Measurements from ENCODE around the gene TRAPPC4. TPM values are rescaled to one million over a fixed set of nuclear protein-coding genes. Genes with fewer than 3 reads are reported as not detected.

The TRAPPC4 gene
- polyA plus RNA-seq, 1 of the 3 experiments (the other 2 are of a cell fraction), result 368 TPM

- Histone ChIP-seq H3K9ac (no peak overlapping the region), H3K4me3 (ENCODE audit: low read depth in 2 of 2, low read length in 1 of 2) (no peak overlapping the region), H3K27ac (ENCODE audit: low read depth in 2 of 2, low read length in 1 of 2) (no peak overlapping the region), H3K79me2 (ENCODE audit: insufficient read depth) (peaks cover 27% of the 10 kb centered on the region), H2AFZ (ENCODE audit: low read depth) (no peak overlapping the region), H3K9me3 (no peaks in the 10 kb centered on the region), H3K4me1 (ENCODE audit: control insufficient read depth in 1 of 2, insufficient read depth in 2 of 2, low read depth in 1 of 2, low read length in 1 of 2) (peaks cover 8 to 14% of the 10 kb centered on the region in 2 experiments; a peak in 1 of 4 replicates), H3F3A (replicated peaks; ENCODE audit: insufficient read depth) (no peaks in the 10 kb centered on the region), H3K27me3 (ENCODE audit: insufficient read depth) (no peaks in the 10 kb centered on the region), H3K9me2 (no peaks in the 10 kb centered on the region), H3K36me3 (replicated peaks in 1 of 2; ENCODE audit: control insufficient read depth in 1 of 2, insufficient read depth in 2 of 2, low read length in 1 of 2) (peaks cover 39 to 75% of the 10 kb centered on the region in 2 experiments), H4K20me1 (ENCODE audit: insufficient read depth) (no peaks in the 10 kb centered on the region), H3K4me2 (no peak overlapping the region)
- 97% methylated on average over 20 of the region's 23 CpGs for WGBS (ENCODE audit: low lambda C conversion rate)
- POLR2A ChIA-PET, result interaction anchor here (1.2 kb wide), 1 partner anchor 10 kb away, joined by 4 read pairs; no protein-coding TSS in a partner anchor
- DNase-seq, result no peak
- no peak for TF ChIP-seq GABPA (IDR thresholded peaks at IDR 0.05; ENCODE audit: low read depth)
- TF ChIP-seq JUND (IDR thresholded peaks at IDR 0.05), result no peak
- TF ChIP-seq NRF1 (IDR thresholded peaks at IDR 0.05; ENCODE audit: low read depth, low read length), result no peak
- no peak for TF ChIP-seq FOSL2 (IDR thresholded peaks at IDR 0.05; ENCODE audit: borderline replicate concordance, low read depth)
- no peak for TF ChIP-seq FOXM1 (IDR thresholded peaks at IDR 0.05; ENCODE audit: low read depth)
- no peak for TF ChIP-seq SMC3 (IDR thresholded peaks at IDR 0.05; ENCODE audit: low read depth, low read length)
- no peak for TF ChIP-seq USF2 (IDR thresholded peaks at IDR 0.05; ENCODE audit: borderline replicate concordance, low read depth, low read length)
- no peak for TF ChIP-seq TAF1 (IDR thresholded peaks at IDR 0.05; ENCODE audit: borderline replicate concordance, low read depth, low read length)
- TF ChIP-seq TEAD4 (IDR thresholded peaks at IDR 0.05; ENCODE audit: borderline replicate concordance, insufficient read depth), result no peak
- TF ChIP-seq RCOR1 (IDR thresholded peaks at IDR 0.05; ENCODE audit: low read length), result no peak
- TF ChIP-seq, protein P1, sequence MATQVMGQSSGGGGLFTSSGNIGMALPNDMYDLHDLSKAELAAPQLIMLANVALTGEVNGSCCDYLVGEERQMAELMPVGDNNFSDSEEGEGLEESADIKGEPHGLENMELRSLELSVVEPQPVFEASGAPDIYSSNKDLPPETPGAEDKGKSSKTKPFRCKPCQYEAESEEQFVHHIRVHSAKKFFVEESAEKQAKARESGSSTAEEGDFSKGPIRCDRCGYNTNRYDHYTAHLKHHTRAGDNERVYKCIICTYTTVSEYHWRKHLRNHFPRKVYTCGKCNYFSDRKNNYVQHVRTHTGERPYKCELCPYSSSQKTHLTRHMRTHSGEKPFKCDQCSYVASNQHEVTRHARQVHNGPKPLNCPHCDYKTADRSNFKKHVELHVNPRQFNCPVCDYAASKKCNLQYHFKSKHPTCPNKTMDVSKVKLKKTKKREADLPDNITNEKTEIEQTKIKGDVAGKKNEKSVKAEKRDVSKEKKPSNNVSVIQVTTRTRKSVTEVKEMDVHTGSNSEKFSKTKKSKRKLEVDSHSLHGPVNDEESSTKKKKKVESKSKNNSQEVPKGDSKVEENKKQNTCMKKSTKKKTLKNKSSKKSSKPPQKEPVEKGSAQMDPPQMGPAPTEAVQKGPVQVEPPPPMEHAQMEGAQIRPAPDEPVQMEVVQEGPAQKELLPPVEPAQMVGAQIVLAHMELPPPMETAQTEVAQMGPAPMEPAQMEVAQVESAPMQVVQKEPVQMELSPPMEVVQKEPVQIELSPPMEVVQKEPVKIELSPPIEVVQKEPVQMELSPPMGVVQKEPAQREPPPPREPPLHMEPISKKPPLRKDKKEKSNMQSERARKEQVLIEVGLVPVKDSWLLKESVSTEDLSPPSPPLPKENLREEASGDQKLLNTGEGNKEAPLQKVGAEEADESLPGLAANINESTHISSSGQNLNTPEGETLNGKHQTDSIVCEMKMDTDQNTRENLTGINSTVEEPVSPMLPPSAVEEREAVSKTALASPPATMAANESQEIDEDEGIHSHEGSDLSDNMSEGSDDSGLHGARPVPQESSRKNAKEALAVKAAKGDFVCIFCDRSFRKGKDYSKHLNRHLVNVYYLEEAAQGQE (IDR thresholded peaks at IDR 0.05; ENCODE audit: low read depth, low read length), result no peak
- no peak for TF ChIP-seq PBX3 (IDR thresholded peaks at IDR 0.05)
- no peak for TF ChIP-seq POLR2AphosphoS5 (IDR thresholded peaks at IDR 0.05; ENCODE audit: low read depth, low read length)
- no peak for TF ChIP-seq MEF2A (IDR thresholded peaks at IDR 0.05; ENCODE audit: borderline replicate concordance, low read depth)
- no peak for TF ChIP-seq SIN3A (IDR thresholded peaks at IDR 0.05; ENCODE audit: borderline replicate concordance, low read depth, low read length)
- TF ChIP-seq, protein P2, sequence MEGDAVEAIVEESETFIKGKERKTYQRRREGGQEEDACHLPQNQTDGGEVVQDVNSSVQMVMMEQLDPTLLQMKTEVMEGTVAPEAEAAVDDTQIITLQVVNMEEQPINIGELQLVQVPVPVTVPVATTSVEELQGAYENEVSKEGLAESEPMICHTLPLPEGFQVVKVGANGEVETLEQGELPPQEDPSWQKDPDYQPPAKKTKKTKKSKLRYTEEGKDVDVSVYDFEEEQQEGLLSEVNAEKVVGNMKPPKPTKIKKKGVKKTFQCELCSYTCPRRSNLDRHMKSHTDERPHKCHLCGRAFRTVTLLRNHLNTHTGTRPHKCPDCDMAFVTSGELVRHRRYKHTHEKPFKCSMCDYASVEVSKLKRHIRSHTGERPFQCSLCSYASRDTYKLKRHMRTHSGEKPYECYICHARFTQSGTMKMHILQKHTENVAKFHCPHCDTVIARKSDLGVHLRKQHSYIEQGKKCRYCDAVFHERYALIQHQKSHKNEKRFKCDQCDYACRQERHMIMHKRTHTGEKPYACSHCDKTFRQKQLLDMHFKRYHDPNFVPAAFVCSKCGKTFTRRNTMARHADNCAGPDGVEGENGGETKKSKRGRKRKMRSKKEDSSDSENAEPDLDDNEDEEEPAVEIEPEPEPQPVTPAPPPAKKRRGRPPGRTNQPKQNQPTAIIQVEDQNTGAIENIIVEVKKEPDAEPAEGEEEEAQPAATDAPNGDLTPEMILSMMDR (IDR thresholded peaks at IDR 0.05), result no peak
- no peak for TF ChIP-seq FOXJ3 (CRISPR knock-in tag; IDR thresholded peaks at IDR 0.05)
- TF ChIP-seq, protein P3, sequence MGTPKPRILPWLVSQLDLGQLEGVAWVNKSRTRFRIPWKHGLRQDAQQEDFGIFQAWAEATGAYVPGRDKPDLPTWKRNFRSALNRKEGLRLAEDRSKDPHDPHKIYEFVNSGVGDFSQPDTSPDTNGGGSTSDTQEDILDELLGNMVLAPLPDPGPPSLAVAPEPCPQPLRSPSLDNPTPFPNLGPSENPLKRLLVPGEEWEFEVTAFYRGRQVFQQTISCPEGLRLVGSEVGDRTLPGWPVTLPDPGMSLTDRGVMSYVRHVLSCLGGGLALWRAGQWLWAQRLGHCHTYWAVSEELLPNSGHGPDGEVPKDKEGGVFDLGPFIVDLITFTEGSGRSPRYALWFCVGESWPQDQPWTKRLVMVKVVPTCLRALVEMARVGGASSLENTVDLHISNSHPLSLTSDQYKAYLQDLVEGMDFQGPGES (IDR thresholded peaks at IDR 0.05; ENCODE audit: low read depth, low read length), result no peak
- TF ChIP-seq RXRA (IDR thresholded peaks at IDR 0.05; ENCODE audit: borderline replicate concordance, low read depth), result no peak
- no peak for TF ChIP-seq MXI1 (IDR thresholded peaks at IDR 0.05; ENCODE audit: low read depth, low read length)
- CTCF ChIA-PET, result interaction anchor here (1.4 kb wide), 1 partner anchor 22 kb away, joined by 5 read pairs; no protein-coding TSS in a partner anchor
Measured at GRCh38 chr11:119052163-119052814, 33.7 kb downstream of the TRAPPC4 start.

All from SK-N-SH (cell line).